ENCODE results near the gene ITGB1. TPM values are rescaled to one million over a fixed set of nuclear protein-coding genes. Genes with fewer than 3 reads are reported as not detected.

ITGB1 gene
- polyA plus RNA-seq, 1 of the 3 experiments (the other 2 are of a cell fraction): 666 TPM

GRCh38 chr10:32984003-32984600, 26.1 kb upstream of the ITGB1 start:
- Histone ChIP-seq H3K36me3 (replicated peaks in 1 of 2; ENCODE audit: control insufficient read depth in 1 of 2, insufficient read depth in 2 of 2, low read length in 1 of 2) (no peaks in the 10 kb centered on the region), H3K27me3 (ENCODE audit: insufficient read depth) (no peaks in the 10 kb centered on the region), H3K4me2 (peak overlapping the region; percentile 65), H3K27ac (ENCODE audit: low read depth in 2 of 2, low read length in 1 of 2) (peak overlapping the region; percentile 85 to 99), H2AFZ (ENCODE audit: low read depth) (no peak overlapping the region; the same call in 1 of the 2 replicates), H4K20me1 (ENCODE audit: insufficient read depth) (no peaks in the 10 kb centered on the region), H3K4me3 (ENCODE audit: low read depth in 2 of 2, low read length in 1 of 2) (no peak overlapping the region), H3K9me2 (no peaks in the 10 kb centered on the region), H3K4me1 (ENCODE audit: control insufficient read depth in 1 of 2, insufficient read depth in 2 of 2, low read depth in 1 of 2, low read length in 1 of 2) (peaks cover 28 to 37% of the 10 kb centered on the region in 2 experiments), H3K9ac (peak overlapping the region; percentile 50; the same call in 1 of the 2 replicates), H3K9me3 (no peaks in the 10 kb centered on the region), H3K79me2 (ENCODE audit: insufficient read depth) (peaks cover 4% of the 10 kb centered on the region; the same call in 1 of the 2 replicates), H3F3A (replicated peaks; ENCODE audit: insufficient read depth) (peaks cover 60% of the 10 kb centered on the region)
- ChIA-PET POLR2A (no interaction called here), CTCF (interaction anchor here (0.8 to 1.5 kb wide), 3 partner anchors 22 to 188 kb away, joined by 3 to 4 read pairs (median 4); no protein-coding TSS in a partner anchor)
- DNase-seq: no peak
- WGBS (ENCODE audit: low lambda C conversion rate): 88% methylated on average over 4 of the region's 4 CpGs
- TF ChIP-seq EZH2phosphoT487 (IDR thresholded peaks at IDR 0.05; ENCODE audit: borderline replicate concordance, low read depth) (no peak), RFX5 (IDR thresholded peaks at IDR 0.05; ENCODE audit: low read length) (no peak), POLR2AphosphoS5 (IDR thresholded peaks at IDR 0.05; ENCODE audit: low read depth, low read length) (no peak), YY1 (IDR thresholded peaks at IDR 0.05; ENCODE audit: low read depth) (no peak), RXRA (IDR thresholded peaks at IDR 0.05; ENCODE audit: borderline replicate concordance, low read depth) (no peak), RCOR1 (IDR thresholded peaks at IDR 0.05; ENCODE audit: low read length) (no peak), SMC3 (IDR thresholded peaks at IDR 0.05; ENCODE audit: low read depth, low read length) (no peak)

DNA sequence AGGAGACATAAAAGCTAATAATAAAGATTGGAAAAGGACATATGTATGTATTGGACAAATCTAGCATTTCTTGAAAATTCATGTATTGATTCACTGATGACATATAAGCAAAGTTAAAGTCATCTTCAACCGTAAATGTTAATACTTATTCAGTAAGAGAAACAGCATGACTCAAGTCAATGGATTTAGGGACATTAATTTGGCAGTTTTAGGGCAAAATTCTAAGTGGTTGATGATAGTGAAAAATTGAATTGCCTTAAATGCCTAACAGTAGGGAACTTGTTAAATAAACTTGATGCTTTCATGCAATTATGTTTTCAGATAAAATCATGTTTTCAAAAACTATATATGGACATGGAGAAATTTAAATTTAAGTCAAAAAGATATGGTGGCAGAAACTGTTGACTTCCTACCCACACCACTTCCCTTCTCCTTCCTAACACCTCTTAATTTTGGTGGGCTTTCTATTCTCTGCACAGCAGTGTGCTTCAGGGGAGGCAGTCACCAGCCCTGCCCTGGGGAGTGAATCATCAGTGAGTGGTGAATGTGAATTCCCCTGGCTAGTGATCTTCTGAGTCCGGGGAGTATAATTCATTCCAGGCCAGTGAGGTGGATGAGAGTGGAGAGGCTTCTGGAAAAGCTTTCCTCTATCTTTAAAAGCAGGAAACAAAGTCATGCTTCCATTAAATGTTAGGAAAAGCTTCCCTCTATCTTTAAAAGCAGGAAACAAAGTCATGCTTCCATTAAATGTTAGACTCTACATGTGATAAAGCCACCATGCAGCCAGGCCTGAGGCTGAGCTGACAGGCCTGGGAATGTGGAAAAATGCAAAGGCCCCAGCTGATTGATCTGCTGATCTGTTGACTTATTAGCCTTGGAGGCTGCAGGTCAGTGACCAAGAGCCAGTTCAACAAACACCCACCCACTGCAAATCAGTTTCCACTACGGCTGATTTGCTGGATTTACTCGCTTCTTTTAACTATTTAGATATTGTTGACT, 25.2 kb upstream of the ITGB1 start:
- POLR2A ChIA-PET: no interaction called here
- Histone ChIP-seq H3K36me3 (replicated peaks in 1 of 2; ENCODE audit: control insufficient read depth in 1 of 2, insufficient read depth in 2 of 2, low read length in 1 of 2) (no peaks in the 10 kb centered on the region), H3K27me3 (ENCODE audit: insufficient read depth) (no peaks in the 10 kb centered on the region), H2AFZ (ENCODE audit: low read depth) (no peak overlapping the region), H3F3A (replicated peaks; ENCODE audit: insufficient read depth) (peaks cover 60% of the 10 kb centered on the region), H3K9me3 (no peaks in the 10 kb centered on the region), H3K4me3 (ENCODE audit: low read depth in 2 of 2, low read length in 1 of 2) (no peak overlapping the region; a peak in 1 of 4 replicates), H3K4me1 (ENCODE audit: control insufficient read depth in 1 of 2, insufficient read depth in 2 of 2, low read depth in 1 of 2, low read length in 1 of 2) (peaks cover 28 to 37% of the 10 kb centered on the region in 2 experiments), H3K27ac (ENCODE audit: low read depth in 2 of 2, low read length in 1 of 2) (peak overlapping the region; percentile 85 to 99), H4K20me1 (ENCODE audit: insufficient read depth) (no peaks in the 10 kb centered on the region), H3K4me2 (peak overlapping the region; percentile 65), H3K79me2 (ENCODE audit: insufficient read depth) (peaks cover 4% of the 10 kb centered on the region; the same call in 1 of the 2 replicates), H3K9ac (peak overlapping the region; percentile 50), H3K9me2 (no peaks in the 10 kb centered on the region)
- DNase-seq: peak; percentile 46
- CTCF ChIA-PET: interaction anchor here (0.9 to 1.5 kb wide), 2 partner anchors 26 to 188 kb away, joined by 4 read pairs; no protein-coding TSS in a partner anchor
- WGBS (ENCODE audit: low lambda C conversion rate): 24% methylated on average over 4 of the region's 4 CpGs
- TF ChIP-seq GABPA (IDR thresholded peaks at IDR 0.05; ENCODE audit: low read depth) (no peak), NFIC (IDR thresholded peaks at IDR 0.05; ENCODE audit: borderline replicate concordance) (peak; percentile 71), IRF3 (IDR thresholded peaks at IDR 0.05; ENCODE audit: low read depth, low read length) (no peak), EP300 (IDR thresholded peaks at IDR 0.05; ENCODE audit: borderline replicate concordance in 1 of 2, low read depth in 1 of 2, low read length in 1 of 2) (peak in 1 of 2 experiments; percentile 84; a peak in 2 of 4 replicates), JUND (IDR thresholded peaks at IDR 0.05) (peak; percentile 90), MEF2A (IDR thresholded peaks at IDR 0.05; ENCODE audit: borderline replicate concordance, low read depth) (0 out of 2 replicates have a peak, but pooled peaks have one; percentile 16), RCOR1 (IDR thresholded peaks at IDR 0.05; ENCODE audit: low read length) (no peak), CTCF (IDR thresholded peaks at IDR 0.05) (no peak), TEAD4 (IDR thresholded peaks at IDR 0.05; ENCODE audit: borderline replicate concordance, insufficient read depth) (peak; percentile 78; the same call in 1 of the 2 replicates), POLR2AphosphoS5 (IDR thresholded peaks at IDR 0.05; ENCODE audit: low read depth, low read length) (0 out of 2 replicates have a peak, but pooled peaks have one; percentile 67), FOSL2 (IDR thresholded peaks at IDR 0.05; ENCODE audit: borderline replicate concordance, low read depth) (peak; percentile 96), TAF1 (IDR thresholded peaks at IDR 0.05; ENCODE audit: borderline replicate concordance, low read depth, low read length) (peak; percentile 41; the same call in 1 of the 2 replicates)
- TF ChIP-seq, protein P1, sequence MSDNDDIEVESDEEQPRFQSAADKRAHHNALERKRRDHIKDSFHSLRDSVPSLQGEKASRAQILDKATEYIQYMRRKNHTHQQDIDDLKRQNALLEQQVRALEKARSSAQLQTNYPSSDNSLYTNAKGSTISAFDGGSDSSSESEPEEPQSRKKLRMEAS (IDR thresholded peaks at IDR 0.05; ENCODE audit: low read depth): peak; percentile 76; the same call in 1 of the 2 replicates
